ENCODE results near the gene TMEM143. TPM values are rescaled to one million over a fixed set of nuclear protein-coding genes. Genes with fewer than 3 reads are reported as not detected.
A peak's percentile ranks its signal among the peaks of the same experiment; 100 is the strongest.
"Not testable (repeated sequence)": the region's sequence is repeated elsewhere in the genome, so short reads cannot be mapped to it uniquely, and the experiment has no call there.

TMEM143 gene
- total RNA-seq, 1 experiment from 2014 or later, result 24.8 TPM

GRCh38 chr19:48392860-48393558 lies 29.3 kb upstream of the TMEM143 start:
- H4K20me1 ChIP-seq (ENCODE audit: insufficient read depth), result peaks cover 7% of the 10 kb centered on the region
- H3K79me2 ChIP-seq (ENCODE audit: low read depth), result peaks cover 38% of the 10 kb centered on the region
- peaks cover 11% of the 10 kb centered on the region for H3K27me3 ChIP-seq (ENCODE audit: insufficient read depth, low read depth)
- peaks cover 48% of the 10 kb centered on the region for H3F3A ChIP-seq (ENCODE audit: insufficient read depth, low read depth)
- H3K36me3 ChIP-seq (ENCODE audit: low read depth), result peaks cover 14% of the 10 kb centered on the region
- no peak for TF ChIP-seq EZH2 (IDR thresholded peaks at IDR 0.05; ENCODE audit: low read depth)
- TF ChIP-seq CTCF (conservative IDR thresholded peaks at IDR 0.05), result no peak
- no peak overlapping the region for H3K4me3 ChIP-seq
- no TSS peak for BruUV-seq (replicated peaks)
- peak overlapping the region; percentile 54; the same call in 1 of the 2 replicates for H3K4me2 ChIP-seq
- H3K9me2 ChIP-seq (ENCODE audit: insufficient read depth), result no peaks in the 10 kb centered on the region
- no peak overlapping the region for H2AFZ ChIP-seq
- no peaks in the 10 kb centered on the region for H3K9me3 ChIP-seq (ENCODE audit: insufficient read depth, low read depth)
- ChIA-PET POLR2A (ENCODE audit: unreplicated experiment) (interaction anchor here (0.5 to 0.7 kb wide), 3 partner anchors 66 to 163 kb away, joined by 3 to 4 read pairs (median 3); no protein-coding TSS in a partner anchor), CTCF (interaction anchor here (0.6 kb wide), 2 partner anchors 9 to 22 kb away, joined by 7 to 10 read pairs; no protein-coding TSS in a partner anchor)
- DNase-seq, result no peak
- H3K27ac ChIP-seq, result no peak overlapping the region
- intact Hi-C loops (cut with micrococcal nuclease; ENCODE audit: unreplicated experiment), result loop anchor here (2.0 to 5.0 kb wide), 2 partner anchors 72 to 94 kb away; a partner anchor contains a TSS
- peaks cover 13% of the 10 kb centered on the region for H3K4me1 ChIP-seq (replicated peaks; ENCODE audit: insufficient read depth)

DNA sequence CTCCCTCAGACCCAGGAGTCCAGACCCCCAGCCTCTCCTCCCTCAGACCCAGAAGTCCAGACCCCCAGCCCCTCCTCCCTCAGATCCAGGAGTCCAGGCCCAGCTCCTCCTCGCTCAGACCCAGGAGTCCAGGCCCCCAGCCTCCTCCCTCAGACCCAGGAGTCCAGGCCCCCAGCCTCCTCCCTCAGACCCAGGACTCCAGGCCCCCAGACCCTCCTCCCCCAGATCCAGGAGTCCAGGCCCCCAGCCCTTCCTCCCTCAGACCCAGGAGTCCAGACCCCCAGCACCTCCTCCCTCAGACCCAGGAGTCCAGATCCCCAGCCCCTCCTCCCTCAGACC lies 28.2 kb upstream of the TMEM143 start:
- CTCF ChIA-PET, result interaction anchor here (0.5 to 1.6 kb wide), 8 partner anchors 23 to 1674 kb away, joined by 3 to 30 read pairs (median 6); no protein-coding TSS in a partner anchor
- Histone ChIP-seq H3F3A (ENCODE audit: insufficient read depth, low read depth) (peaks cover 45% of the 10 kb centered on the region), H3K27me3 (ENCODE audit: insufficient read depth, low read depth) (peaks cover 11% of the 10 kb centered on the region), H3K36me3 (ENCODE audit: low read depth) (peaks cover 24% of the 10 kb centered on the region), H4K20me1 (ENCODE audit: insufficient read depth) (peaks cover 15% of the 10 kb centered on the region), H3K4me2 (peak overlapping the region; percentile 99; the same call in 1 of the 2 replicates), H3K79me2 (ENCODE audit: low read depth) (peaks cover 34% of the 10 kb centered on the region)
- not testable (repeated sequence) for BruUV-seq (replicated peaks); H3K4me1 ChIP-seq (replicated peaks; ENCODE audit: insufficient read depth); H3K4me3 ChIP-seq; H3K9me2 ChIP-seq (ENCODE audit: insufficient read depth); H2AFZ ChIP-seq; DNase-seq; H3K9me3 ChIP-seq (ENCODE audit: insufficient read depth, low read depth); H3K27ac ChIP-seq
- intact Hi-C loops (cut with micrococcal nuclease; ENCODE audit: unreplicated experiment), result loop anchor here (2.0 to 5.0 kb wide), 2 partner anchors 71 to 95 kb away; a partner anchor contains a TSS
- POLR2A ChIA-PET (ENCODE audit: unreplicated experiment), result interaction anchor here (0.6 to 1.5 kb wide), 6 partner anchors 28 to 192 kb away, joined by 4 to 9 read pairs (median 6); partner anchors contain the start of genes SYNGR4 and TMEM143

- H3F3A ChIP-seq (ENCODE audit: insufficient read depth, low read depth), result peaks cover 45% of the 10 kb centered on the region
- BruUV-seq (replicated peaks), result TSS peak; percentile 75
- H3K27ac ChIP-seq, result peak within 1 kb of the TSS; percentile 58
- peaks cover 25% of the 10 kb centered on the region for H3K36me3 ChIP-seq (ENCODE audit: low read depth)
- H3K4me1 ChIP-seq (replicated peaks; ENCODE audit: insufficient read depth), result no peaks in the 10 kb centered on the region
- ChIA-PET POLR2A (ENCODE audit: unreplicated experiment) (interaction anchor here (0.6 to 1.5 kb wide), 6 partner anchors 27 to 193 kb away, joined by 4 to 9 read pairs (median 6); partner anchors contain the start of genes SYNGR4 and TMEM143), CTCF (interaction anchor here (0.5 to 1.6 kb wide), 9 partner anchors 22 to 1673 kb away, joined by 3 to 30 read pairs (median 4); no protein-coding TSS in a partner anchor)
- DNase-seq, result peak in 1 of 2 experiments; percentile 82
- H3K9me3 ChIP-seq (ENCODE audit: insufficient read depth, low read depth), result no peaks in the 10 kb centered on the region
- H3K9me2 ChIP-seq (ENCODE audit: insufficient read depth), result no peaks in the 10 kb centered on the region
- peaks cover 11% of the 10 kb centered on the region for H3K27me3 ChIP-seq (ENCODE audit: insufficient read depth, low read depth)
- intact Hi-C loops (cut with micrococcal nuclease; ENCODE audit: unreplicated experiment), result loop anchor here (1.0 to 5.0 kb wide), 4 partner anchors 27 to 124 kb away; partner anchors contain the start of gene SYNGR4
- H3K4me3 ChIP-seq, result peak within 1 kb of the TSS; percentile 91
- TF ChIP-seq CTCF (conservative IDR thresholded peaks at IDR 0.05), result peak; percentile 95
- no peak for TF ChIP-seq EZH2 (IDR thresholded peaks at IDR 0.05; ENCODE audit: low read depth)
- H3K4me2 ChIP-seq, result peak within 1 kb of the TSS; percentile 99
- H3K79me2 ChIP-seq (ENCODE audit: low read depth), result peaks cover 34% of the 10 kb centered on the region
- peaks cover 15% of the 10 kb centered on the region for H4K20me1 ChIP-seq (ENCODE audit: insufficient read depth)
- peak within 1 kb of the TSS; percentile 75 for H2AFZ ChIP-seq
These were observed 27.6 kb upstream of the TMEM143 start, which contains the start of gene KDELR1 for GRCh38 chr19:48391100-48392005. Gene KDELR1 (minus strand): TSS chr19:48391551. CDS start chr19:48391358, 193 bp downstream.
